Endodermal cell (in vitro differentiated cells): ENCODE data around the gene SLC34A1. TPM values are rescaled to one million over a fixed set of nuclear protein-coding genes. Genes with fewer than 3 reads are reported as not detected.

Experiments used
- DNase-seq: peaks from one replicate; pipeline ENCODE4 v3.0.0-alpha.2; 2017
- H3K27ac ChIP-seq: 2 replicates; pipeline ENCODE4 v1.5.1; 2013; ENCODE audit warnings: mild to moderate bottlenecking, low read depth, low read length, moderate library complexity
- H3K27me3 ChIP-seq: 2 replicates; pipeline ENCODE4 v1.6.1; 2013; ENCODE audit warnings: mild to moderate bottlenecking, low read length, moderate library complexity; ENCODE audit not compliant: insufficient read depth, control insufficient read depth, poor library complexity, severe bottlenecking
- H3K36me3 ChIP-seq: 2 replicates; pipeline ENCODE4 v1.7.0; 2013; ENCODE audit warnings: mild to moderate bottlenecking, low read length, moderate library complexity; ENCODE audit not compliant: control insufficient read depth, insufficient read depth
- H3K4me1 ChIP-seq: one replicate; pipeline ENCODE4 v1.7.0; 2013; ENCODE audit warnings: low read length; ENCODE audit not compliant: control insufficient read depth, insufficient read depth
- H3K4me3 ChIP-seq: 2 replicates; pipeline ENCODE4 v1.5.1; 2013; ENCODE audit warnings: mild to moderate bottlenecking, low read length, moderate library complexity
- H3K9ac ChIP-seq: 2 replicates; pipeline ENCODE4 v1.6.1; 2013; ENCODE audit warnings: mild to moderate bottlenecking, low read length, moderate library complexity; ENCODE audit not compliant: poor library complexity, severe bottlenecking; ENCODE audit errors: extremely low read depth
- H3K9me3 ChIP-seq: 2 replicates; pipeline ENCODE4 v1.6.1; 2013; ENCODE audit warnings: mild to moderate bottlenecking, low read length, moderate library complexity; ENCODE audit not compliant: control insufficient read depth
- H3K27ac Mint-ChIP-seq: 2 replicates; pipeline ENCODE4 v1.8.0; 2020; ENCODE audit warnings: mixed read lengths
- H3K27me3 Mint-ChIP-seq: 2 replicates; pipeline ENCODE4 v1.8.0; 2021; ENCODE audit warnings: mild to moderate bottlenecking, mixed read lengths; ENCODE audit not compliant: insufficient read depth
- H3K36me3 Mint-ChIP-seq: 2 replicates; pipeline ENCODE4 v1.8.0; 2020; ENCODE audit warnings: low read depth, mixed read lengths
- H3K4me1 Mint-ChIP-seq: 2 replicates; pipeline ENCODE4 v1.8.0; 2020; ENCODE audit warnings: mixed read lengths
- H3K4me3 Mint-ChIP-seq: 2 replicates; pipeline ENCODE4 v1.8.0; 2020; ENCODE audit warnings: mild to moderate bottlenecking, moderate library complexity, mixed read lengths
- H3K9me3 Mint-ChIP-seq: 2 replicates; pipeline ENCODE4 v1.8.0; 2020; ENCODE audit warnings: mild to moderate bottlenecking, mixed read lengths
- WGBS, 2 experiments: methylation state at CpG; one replicate each; pipeline versions ENCODE4 v1.1.5 to v1.1.7; 2013; ENCODE audit warnings: missing lambda C conversion rate in 2 of 2, mixed read lengths in 1 of 2; ENCODE audit not compliant: insufficient coverage in 1 of 2, insufficient read length in 1 of 2; 5-methylcytosine and 5-hydroxymethylcytosine counted together
- total RNA-seq, 2 donors: library from RNA; stranded (reverse); fragmentation: NEBNext Ultra II Directional in 1 of 2; extraction: Animal tissue kit (Norgen Biotek cat#: 25700) in 1 of 2; gene quantifications; 2 replicates in 1 of 2; 3 replicates in 1 of 2; pipeline ENCODE4 v1.2.1, GENCODE V29; 2021
- TF ChIP-seq, protein P1 (sequence below): fragments of 200-600 bp; sonication (generic); conservative IDR thresholded peaks from 2 replicates; pipeline ENCODE4 v1.5.0; 2021; ENCODE audit warnings: antibody characterized with exemption, mild to moderate bottlenecking

Gene SLC34A1
- total RNA-seq, 2 donors from 2014 or later, result not detected

DNA sequence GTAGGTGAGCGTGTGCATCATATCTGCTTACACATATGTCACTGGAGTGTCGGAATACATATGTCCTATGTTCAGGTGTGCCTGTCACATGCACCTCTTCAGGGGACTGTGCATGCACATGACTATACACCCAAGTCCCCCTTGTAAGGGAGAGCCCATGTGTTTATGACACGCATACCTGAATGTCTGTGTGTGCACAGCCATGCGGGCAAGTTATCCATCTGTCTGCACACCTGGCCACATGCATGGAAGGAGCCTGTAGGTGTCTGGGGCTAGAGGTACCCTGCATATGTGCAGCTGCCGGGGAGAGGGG lies 27.1 kb upstream of the SLC34A1 start:
- peaks cover 1% of the 10 kb centered on the region for H3K4me1 Mint-ChIP-seq
- H3K4me3 Mint-ChIP-seq, result no peak overlapping the region
- H3K4me1 ChIP-seq, result no peaks in the 10 kb centered on the region
- no peaks in the 10 kb centered on the region for H3K36me3 Mint-ChIP-seq
- no peaks in the 10 kb centered on the region for H3K36me3 ChIP-seq
- H3K9me3 Mint-ChIP-seq, result no peaks in the 10 kb centered on the region
- H3K27ac ChIP-seq, result no peak overlapping the region
- peaks cover 24% of the 10 kb centered on the region for H3K27me3 ChIP-seq
- no peak overlapping the region for H3K27ac Mint-ChIP-seq
- no peak overlapping the region for H3K4me3 ChIP-seq
- no peak for DNase-seq
- H3K27me3 Mint-ChIP-seq, result peaks cover 63% of the 10 kb centered on the region
- no peaks in the 10 kb centered on the region for H3K9me3 ChIP-seq
- H3K9ac ChIP-seq, result no peak overlapping the region
- TF ChIP-seq, protein P1, sequence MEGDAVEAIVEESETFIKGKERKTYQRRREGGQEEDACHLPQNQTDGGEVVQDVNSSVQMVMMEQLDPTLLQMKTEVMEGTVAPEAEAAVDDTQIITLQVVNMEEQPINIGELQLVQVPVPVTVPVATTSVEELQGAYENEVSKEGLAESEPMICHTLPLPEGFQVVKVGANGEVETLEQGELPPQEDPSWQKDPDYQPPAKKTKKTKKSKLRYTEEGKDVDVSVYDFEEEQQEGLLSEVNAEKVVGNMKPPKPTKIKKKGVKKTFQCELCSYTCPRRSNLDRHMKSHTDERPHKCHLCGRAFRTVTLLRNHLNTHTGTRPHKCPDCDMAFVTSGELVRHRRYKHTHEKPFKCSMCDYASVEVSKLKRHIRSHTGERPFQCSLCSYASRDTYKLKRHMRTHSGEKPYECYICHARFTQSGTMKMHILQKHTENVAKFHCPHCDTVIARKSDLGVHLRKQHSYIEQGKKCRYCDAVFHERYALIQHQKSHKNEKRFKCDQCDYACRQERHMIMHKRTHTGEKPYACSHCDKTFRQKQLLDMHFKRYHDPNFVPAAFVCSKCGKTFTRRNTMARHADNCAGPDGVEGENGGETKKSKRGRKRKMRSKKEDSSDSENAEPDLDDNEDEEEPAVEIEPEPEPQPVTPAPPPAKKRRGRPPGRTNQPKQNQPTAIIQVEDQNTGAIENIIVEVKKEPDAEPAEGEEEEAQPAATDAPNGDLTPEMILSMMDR, result no peak
- WGBS, 2 experiments, result 94 to 96% methylated on average over 3 to 5 of the region's 5 CpGs

DNA sequence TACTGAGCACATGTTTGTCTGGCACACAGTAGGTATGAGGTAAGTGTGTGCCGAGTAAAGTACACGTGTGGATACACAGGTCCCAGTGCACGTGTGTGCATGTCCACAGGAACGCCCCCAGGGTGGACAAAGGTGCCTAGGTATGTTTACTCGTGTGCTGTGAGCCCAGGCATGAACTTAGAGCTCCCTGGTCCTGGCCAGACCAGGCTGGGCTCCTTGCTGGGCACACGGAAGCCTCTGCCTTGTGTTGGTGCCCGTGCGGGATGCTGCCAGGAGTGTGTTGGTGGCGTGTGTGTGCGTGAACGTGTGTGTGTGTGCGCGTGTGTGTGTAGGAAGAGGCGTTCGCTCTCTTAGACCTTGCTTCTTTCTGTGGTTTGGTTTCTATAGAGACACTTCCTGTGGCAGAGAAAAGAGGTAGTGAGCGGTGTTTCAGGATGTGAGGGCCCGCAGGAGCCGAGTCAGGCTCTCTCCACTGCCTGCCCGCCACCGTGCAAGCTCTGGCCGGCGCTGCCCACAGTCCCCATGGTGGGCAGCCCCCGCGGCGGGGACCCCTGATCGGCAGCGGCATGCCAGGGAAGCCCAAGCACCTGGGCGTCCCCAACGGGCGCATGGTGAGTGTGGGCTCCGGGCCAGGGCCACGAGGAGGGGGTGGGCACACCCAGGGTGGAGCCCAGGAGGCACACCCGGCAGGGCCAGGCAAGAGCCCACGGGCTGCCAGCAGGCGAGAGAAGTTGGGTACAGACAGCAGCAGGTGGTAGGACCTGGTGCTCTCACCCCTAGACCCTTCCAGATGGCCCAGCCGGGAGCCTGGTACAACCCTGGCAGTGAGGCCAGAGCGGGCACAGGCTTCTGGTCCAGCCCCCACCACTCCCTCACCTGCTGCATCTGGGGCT lies 26.5 kb upstream of the SLC34A1 start, which contains the start of gene RGS14:
RGS14 (plus strand) TSS at position 466 of the 893 bp plus-strand sequence; CDS start at position 567, 101 bp downstream.
- H3K36me3 Mint-ChIP-seq, result no peaks in the 10 kb centered on the region
- Histone ChIP-seq H3K36me3 (no peaks in the 10 kb centered on the region), H3K27me3 (peaks cover 29% of the 10 kb centered on the region), H3K9me3 (no peaks in the 10 kb centered on the region), H3K9ac (no peak within 1 kb of the TSS), H3K4me3 (no peak within 1 kb of the TSS), H3K27ac (no peak within 1 kb of the TSS), H3K4me1 (no peaks in the 10 kb centered on the region)
- H3K27ac Mint-ChIP-seq, result no peak within 1 kb of the TSS
- H3K4me1 Mint-ChIP-seq, result peaks cover 5% of the 10 kb centered on the region
- DNase-seq, result no peak
- TF ChIP-seq, protein P1, result no peak
- 87 to 88% methylated on average over 17 to 37 of the region's 37 CpGs for WGBS, 2 experiments
- H3K27me3 Mint-ChIP-seq, result peaks cover 67% of the 10 kb centered on the region
- no peaks in the 10 kb centered on the region for H3K9me3 Mint-ChIP-seq
- H3K4me3 Mint-ChIP-seq, result no peak within 1 kb of the TSS

DNA sequence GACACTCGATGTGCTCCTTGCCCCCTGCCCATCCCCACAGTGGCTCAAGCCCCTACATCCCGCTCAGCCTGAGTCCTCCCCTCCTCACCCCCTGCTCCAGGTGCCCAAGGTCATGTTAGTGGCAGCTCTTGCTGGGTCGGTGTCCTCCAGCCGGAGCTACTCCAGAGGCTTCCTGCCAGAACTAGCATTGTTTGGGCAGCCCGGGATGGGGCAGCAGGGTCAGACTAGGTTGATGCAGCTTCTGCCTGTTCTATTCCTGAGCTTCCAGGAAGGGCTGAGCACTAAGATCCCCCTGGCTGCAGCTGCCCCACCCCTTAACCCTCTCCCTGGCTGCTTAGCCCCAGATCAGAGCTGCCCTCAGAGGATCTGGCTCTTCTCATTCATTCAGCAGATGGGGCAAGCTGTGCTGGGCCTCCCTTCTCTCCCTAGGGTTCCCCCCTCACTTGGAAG lies 25.8 kb upstream of the SLC34A1 start:
- Histone ChIP-seq H3K27me3 (peaks cover 29% of the 10 kb centered on the region), H3K9me3 (no peaks in the 10 kb centered on the region), H3K36me3 (no peaks in the 10 kb centered on the region), H3K27ac (no peak overlapping the region), H3K4me1 (no peaks in the 10 kb centered on the region), H3K9ac (no peak overlapping the region), H3K4me3 (no peak overlapping the region)
- 86 to 100% methylated on average over 2 to 5 of the region's 5 CpGs for WGBS, 2 experiments
- TF ChIP-seq, protein P1, result no peak
- Mint-ChIP-seq H3K4me3 (no peak overlapping the region), H3K27me3 (peaks cover 65% of the 10 kb centered on the region), H3K9me3 (no peaks in the 10 kb centered on the region), H3K27ac (no peak overlapping the region), H3K36me3 (no peaks in the 10 kb centered on the region), H3K4me1 (peaks cover 5% of the 10 kb centered on the region)
- no peak for DNase-seq
